DND-41 (cell line): ENCODE results near the gene GLE1.

Source experiments
- ATAC-seq: fragments of 200-7000 bp; cut with Tn5 transposase; 3 replicates; pipeline ENCODE4 v1.9.1; 2021; ENCODE audit warnings: low read depth; ENCODE audit not compliant: insufficient read depth
- DNase-seq: peaks from one replicate; pipeline ENCODE4 v3.0.0-alpha.2; 2020
- H2AFZ ChIP-seq: 2 replicates; pipeline ENCODE4 v1.6.0; 2012; ENCODE audit warnings: low read depth, low read length
- H3K27ac ChIP-seq: 2 replicates; pipeline ENCODE4 v1.5.1; 2012; ENCODE audit warnings: low read length, inconsistent platforms
- H3K27me3 ChIP-seq: fragments of 200-600 bp; sonication (generic); 2 replicates; pipeline ENCODE4 v1.6.0; 2012; ENCODE audit warnings: low read length, mild to moderate bottlenecking, inconsistent platforms; ENCODE audit not compliant: insufficient read depth, poor library complexity
- H3K36me3 ChIP-seq: 2 replicates; pipeline ENCODE4 v1.5.1; 2012; ENCODE audit warnings: low read length, inconsistent platforms; ENCODE audit not compliant: insufficient read depth
- H3K4me1 ChIP-seq: 2 replicates; pipeline ENCODE4 v1.5.1; 2012; ENCODE audit warnings: mild to moderate bottlenecking, low read length; ENCODE audit not compliant: insufficient read depth
- H3K4me2 ChIP-seq: 2 replicates; pipeline ENCODE4 v1.6.0; 2012; ENCODE audit warnings: mild to moderate bottlenecking, moderate library complexity, low read length, inconsistent platforms; ENCODE audit not compliant: insufficient read depth
- H3K4me3 ChIP-seq, 2 experiments: fragments of 200-600 bp in 1 of 2; shearing (Covaris generic) in 1 of 2; 2 replicates each; pipeline ENCODE4 v1.5.1; 2012 to 2016; ENCODE audit warnings: inconsistent platforms in 2 of 2, low read length in 2 of 2, mild to moderate bottlenecking in 2 of 2, low read depth in 1 of 2, moderate library complexity in 1 of 2
- H3K79me2 ChIP-seq: 2 replicates; pipeline ENCODE4 v1.6.0; 2012; ENCODE audit warnings: low read length, inconsistent platforms; ENCODE audit not compliant: insufficient read depth
- H3K9ac ChIP-seq: 2 replicates; pipeline ENCODE4 v1.6.0; 2012; ENCODE audit warnings: low read depth, mild to moderate bottlenecking, inconsistent platforms, low read length, moderate library complexity
- H3K9me3 ChIP-seq: 2 replicates; pipeline ENCODE4 v1.5.1; 2012; ENCODE audit warnings: low read length, moderate library complexity, mild to moderate bottlenecking, inconsistent platforms; ENCODE audit not compliant: insufficient read depth, severe bottlenecking
- H4K20me1 ChIP-seq: 2 replicates; pipeline ENCODE4 v1.6.0; 2012; ENCODE audit warnings: low read length; ENCODE audit not compliant: insufficient read depth
- CTCF ChIP-seq: IDR thresholded peaks from 2 replicates; pipeline ENCODE4 v1.5.1; 2012; ENCODE audit warnings: borderline replicate concordance, low read length, moderate library complexity, mild to moderate bottlenecking; ENCODE audit not compliant: poor library complexity, severe bottlenecking; ENCODE audit errors: extremely low read depth
- EZH2 ChIP-seq: IDR thresholded peaks from 3 replicates; pipeline ENCODE4 v1.6.1; 2012; ENCODE audit warnings: borderline replicate concordance, low read depth, mild to moderate bottlenecking, moderate library complexity, low read length, inconsistent platforms; ENCODE audit not compliant: severe bottlenecking

The GLE1 gene

GRCh38 chr9:128558431-128559310 lies 54.2 kb downstream of the GLE1 start:
- no peak overlapping the region for H3K4me3 ChIP-seq
- no peak overlapping the region for H2AFZ ChIP-seq
- H3K9ac ChIP-seq, result no peak overlapping the region
- H3K4me1 ChIP-seq, result peaks cover 40% of the 10 kb centered on the region
- no peak for TF ChIP-seq EZH2
- TF ChIP-seq CTCF, result no peak
- ATAC-seq (peak; percentile 56; the same call in 2 of the 3 replicates), DNase-seq (peak; percentile 50)
- H3K79me2 ChIP-seq, result peaks cover 83% of the 10 kb centered on the region
- 0 out of 2 replicates have a peak, but pooled peaks cover 4% of the 10 kb centered on the region for H3K36me3 ChIP-seq
- peaks cover 28% of the 10 kb centered on the region for H4K20me1 ChIP-seq
- no peaks in the 10 kb centered on the region for H3K27me3 ChIP-seq
- no peak overlapping the region for H3K27ac ChIP-seq
- H3K9me3 ChIP-seq, result no peaks in the 10 kb centered on the region
- no peak overlapping the region for H3K4me2 ChIP-seq

- no peak for ATAC-seq
- TF ChIP-seq CTCF (no peak), EZH2 (no peak)
- no peaks in the 10 kb centered on the region for H3K9me3 ChIP-seq
- no peak for DNase-seq
- H2AFZ ChIP-seq, result no peak overlapping the region
- no peak overlapping the region for H3K4me3 ChIP-seq
- H3K27ac ChIP-seq, result no peak overlapping the region
- no peak overlapping the region for H3K9ac ChIP-seq
- H3K27me3 ChIP-seq, result no peaks in the 10 kb centered on the region
- peaks cover 33% of the 10 kb centered on the region for H3K36me3 ChIP-seq
- H3K79me2 ChIP-seq, result peaks cover 35% of the 10 kb centered on the region
- peaks cover 4% of the 10 kb centered on the region; the same call in 1 of the 2 replicates for H4K20me1 ChIP-seq
- H3K4me2 ChIP-seq, result no peak overlapping the region
- no peaks in the 10 kb centered on the region for H3K4me1 ChIP-seq
Observed at GRCh38 chr9:128565578-128565977, 61.1 kb downstream of the GLE1 start.

- Histone ChIP-seq H3K9me3 (no peaks in the 10 kb centered on the region), H3K79me2 (peaks cover 17% of the 10 kb centered on the region), H3K4me1 (no peaks in the 10 kb centered on the region), H3K9ac (no peak overlapping the region), H4K20me1 (peaks cover 4% of the 10 kb centered on the region; the same call in 1 of the 2 replicates), H3K4me2 (no peak overlapping the region), H3K4me3 (no peak overlapping the region), H2AFZ (no peak overlapping the region), H3K27ac (no peak overlapping the region), H3K36me3 (peaks cover 51% of the 10 kb centered on the region), H3K27me3 (no peaks in the 10 kb centered on the region)
- TF ChIP-seq CTCF (no peak), EZH2 (no peak)
- ATAC-seq (no peak), DNase-seq (no peak)
Observed at GRCh38 chr9:128568470-128569078, 64.1 kb downstream of the GLE1 start.
